T1000 (cell line): Measurements from ENCODE around the gene MACROH2A1.

Experiments
- DNase-seq: peaks from one replicate; lab custom pipeline; 2025; ENCODE audit warnings: mixed read lengths; lab: John Stamatoyannopoulos, UW

Gene MACROH2A1

GRCh38 chr5:135435467-135436330, 36.7 kb upstream of the MACROH2A1 start:
- DNase-seq: no peak

DNA sequence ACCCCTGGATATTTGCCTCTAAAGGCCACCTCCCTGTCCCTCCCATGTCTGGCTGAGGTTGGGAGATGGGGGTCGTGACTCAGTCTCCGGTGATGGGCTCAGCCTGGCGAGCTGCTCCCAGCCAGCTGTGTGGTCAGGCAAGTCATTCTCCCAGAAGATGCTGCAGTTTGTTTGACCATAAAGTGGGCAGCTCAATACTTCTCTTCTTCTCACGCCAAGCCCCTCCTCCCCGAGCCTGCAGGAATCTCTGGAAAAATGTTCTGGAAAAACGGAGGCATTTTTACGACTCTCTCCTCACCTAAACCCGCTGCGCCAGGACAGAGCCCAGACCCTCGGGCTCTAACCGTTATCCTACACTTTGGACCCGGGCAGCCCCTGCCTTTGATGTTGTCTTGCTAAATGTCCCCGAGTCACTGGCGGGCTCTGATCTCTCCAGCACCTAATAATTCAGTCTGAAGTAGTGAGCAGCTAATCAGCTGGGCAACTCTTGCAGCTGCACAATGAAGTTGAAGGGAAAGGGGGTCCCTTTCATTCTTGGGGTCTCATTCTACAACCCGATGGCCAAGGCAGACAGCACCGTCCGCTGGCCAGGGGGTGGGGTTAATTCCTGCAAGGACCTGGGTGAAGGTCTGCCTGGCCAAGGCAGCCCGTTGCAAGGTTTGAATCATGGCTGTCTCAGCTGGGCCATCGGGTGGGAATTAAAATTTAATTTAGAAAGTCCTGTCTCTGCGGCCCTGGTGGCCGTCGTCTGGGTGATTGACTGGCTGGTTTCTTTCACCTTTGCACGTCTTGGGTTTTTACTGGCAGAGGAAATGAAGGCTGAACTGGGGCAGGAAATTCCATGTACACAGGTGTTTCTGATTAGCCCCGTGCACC, 35.8 kb upstream of the MACROH2A1 start:
- DNase-seq: no peak

DNA sequence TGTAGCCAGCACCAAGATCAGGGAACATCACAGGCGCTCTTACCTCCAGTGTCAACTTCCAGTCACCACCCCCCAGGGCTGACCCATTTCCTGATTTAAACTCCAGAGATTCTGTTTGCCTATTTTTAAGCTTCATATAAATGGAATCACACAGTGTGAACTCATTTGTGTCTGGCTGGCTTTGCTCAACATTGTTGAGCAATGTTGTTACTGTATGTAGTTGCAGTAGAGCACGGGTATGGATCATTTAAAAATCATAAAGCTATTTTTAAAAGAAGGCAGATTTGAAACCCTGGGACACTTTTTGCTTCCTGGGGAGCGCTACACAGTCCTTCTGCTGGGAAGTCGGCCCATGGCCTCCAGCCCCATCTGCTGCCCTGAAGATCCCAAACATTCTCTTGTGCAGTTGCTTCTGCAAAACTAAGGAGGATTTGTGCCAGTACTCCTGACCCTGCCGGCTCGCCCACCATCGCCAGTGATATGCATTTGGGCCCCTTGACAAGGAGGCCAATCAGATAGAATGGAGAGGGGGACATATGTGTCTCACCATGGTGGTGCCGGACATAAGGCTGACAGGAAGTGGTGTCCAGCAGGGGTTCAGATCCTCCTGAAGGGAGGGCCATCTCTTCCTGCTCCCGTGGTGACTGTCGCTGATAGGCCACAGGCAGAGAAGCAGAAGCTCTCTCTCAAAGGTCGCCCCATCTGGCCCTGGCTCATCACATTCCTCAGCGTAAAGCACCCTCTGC, 34.8 kb upstream of the MACROH2A1 start:
- no peak for DNase-seq

DNA sequence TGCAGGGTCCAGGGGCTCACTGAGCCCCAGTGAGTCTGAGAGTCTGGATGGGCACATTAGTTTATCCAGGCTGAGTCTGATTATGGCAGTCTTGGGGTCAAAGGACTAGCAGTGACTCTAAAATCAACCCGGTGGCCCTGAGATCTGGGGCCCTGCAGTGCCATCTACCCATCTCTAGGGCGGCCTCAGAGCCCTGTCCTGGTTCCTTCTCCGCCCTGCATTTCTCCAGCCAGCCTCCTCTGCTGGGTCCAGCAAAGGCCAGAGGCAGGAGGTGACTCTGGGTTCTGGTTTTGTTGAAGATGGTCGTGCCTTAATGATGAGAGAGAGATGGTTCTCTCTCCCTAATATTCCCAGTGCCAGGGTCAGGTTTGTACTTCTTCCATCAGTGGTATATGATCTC, 33.1 kb upstream of the MACROH2A1 start:
- no peak for DNase-seq

- DNase-seq: no peak
These were observed 31.1 kb upstream of the MACROH2A1 start for GRCh38 chr5:135430135-135430437.

DNA sequence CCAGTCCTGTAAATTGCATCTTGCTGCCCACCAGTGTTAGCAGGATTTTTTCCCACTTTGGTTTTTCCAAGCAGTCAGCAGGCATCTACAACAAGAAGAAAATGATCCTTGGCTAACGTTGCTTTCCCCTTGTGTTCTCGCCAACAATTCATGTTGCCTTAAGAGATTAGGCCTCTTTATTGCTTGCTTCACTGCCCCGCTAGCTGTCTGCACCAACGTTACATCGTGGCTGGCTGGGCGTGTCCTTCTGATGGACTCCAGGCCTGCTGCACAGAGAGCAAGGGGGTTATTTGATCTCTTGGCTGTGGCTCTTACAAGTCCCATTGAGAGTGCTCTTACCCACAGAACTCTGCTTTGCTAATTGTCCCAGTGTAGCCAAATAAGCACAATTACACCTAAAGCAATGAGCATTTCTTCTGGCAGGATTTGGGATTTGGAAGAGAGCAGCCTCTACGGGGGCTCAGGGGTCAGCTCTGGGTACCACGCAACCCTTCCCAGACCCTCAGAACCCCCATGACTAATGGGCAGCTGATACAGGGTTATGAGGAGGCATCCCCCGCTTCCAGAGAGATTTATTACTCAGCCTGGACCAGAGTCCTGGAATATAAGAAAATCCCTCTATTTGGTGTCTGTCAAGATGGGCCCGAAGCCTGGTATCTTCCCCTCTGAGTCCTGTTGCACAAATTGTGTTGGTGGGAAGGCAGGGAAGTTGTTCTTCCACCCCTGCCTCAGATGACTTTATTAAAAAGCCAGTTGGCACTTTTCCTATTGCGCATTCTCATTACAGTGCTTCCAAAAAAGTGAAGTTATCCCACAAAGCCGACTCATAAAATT, 30.5 kb upstream of the MACROH2A1 start:
- no peak for DNase-seq

DNA sequence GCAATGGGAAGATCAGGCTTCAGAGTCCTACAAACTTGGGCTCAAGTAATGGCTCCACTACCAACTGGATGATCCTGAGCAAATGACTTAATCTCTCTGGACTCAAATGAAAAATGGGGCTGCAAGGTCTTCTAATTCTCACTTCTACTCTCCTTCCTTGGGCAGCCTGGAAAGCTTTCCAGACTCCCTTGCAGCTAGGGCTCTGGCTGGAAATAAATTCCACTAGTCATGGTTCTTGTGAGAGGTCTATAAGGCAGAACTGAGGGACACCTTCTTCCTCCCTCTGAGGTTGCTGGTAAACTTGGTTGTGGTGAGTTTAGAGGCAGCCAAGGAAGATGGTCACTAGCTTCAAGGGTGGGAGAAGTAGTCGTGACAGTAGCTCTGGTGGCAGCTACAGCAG, 29.6 kb upstream of the MACROH2A1 start:
- DNase-seq: no peak

DNA sequence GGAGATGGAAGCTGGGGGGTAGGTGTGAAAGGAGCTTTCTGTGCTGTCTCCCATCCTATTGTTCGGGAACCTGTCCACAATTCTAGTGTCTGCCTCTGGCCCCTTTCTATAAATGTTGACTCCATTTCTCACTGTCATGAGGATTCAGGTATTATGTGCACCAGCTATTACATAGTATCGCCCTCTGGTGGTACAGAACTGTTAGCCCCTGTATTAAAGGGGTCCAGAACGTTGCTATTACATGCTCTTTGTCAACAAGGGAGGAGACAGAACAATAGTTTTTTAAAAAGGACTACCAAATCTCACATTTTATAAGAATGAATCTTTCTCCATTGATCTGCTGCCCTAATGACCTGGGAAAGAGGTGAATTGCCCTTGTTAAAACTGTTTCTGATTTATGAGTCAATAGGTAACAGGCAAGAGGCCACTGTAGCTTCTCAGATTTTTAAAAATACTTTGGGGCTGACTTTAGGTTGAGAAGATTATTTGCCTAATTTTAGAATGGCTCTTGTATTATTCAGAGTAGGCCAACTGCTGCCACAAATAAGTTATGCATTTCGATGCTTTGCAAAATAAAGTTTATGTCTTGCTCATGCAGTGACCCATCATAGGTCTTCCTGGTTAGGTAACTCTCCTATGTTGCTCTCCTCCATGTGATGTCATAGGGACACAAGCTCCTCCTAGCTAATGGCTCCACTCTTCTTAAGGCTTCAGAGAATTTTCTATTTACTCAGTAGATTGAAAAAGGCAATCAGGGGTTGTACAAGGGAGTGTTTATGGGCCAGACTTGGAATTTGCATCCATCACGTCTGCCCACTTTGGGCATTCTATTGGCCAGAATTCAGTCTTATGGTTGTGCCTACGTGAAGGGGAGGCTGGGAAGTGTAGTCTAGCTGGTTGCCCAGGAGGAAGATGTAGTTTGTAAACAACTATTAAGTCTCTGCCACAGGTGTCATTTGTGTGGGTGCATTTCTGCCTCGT, 27.4 kb upstream of the MACROH2A1 start:
- DNase-seq: no peak

- DNase-seq: no peak
These were observed 26.6 kb upstream of the MACROH2A1 start for GRCh38 chr5:135425641-135426040.

GRCh38 chr5:135423846-135424168, 24.8 kb upstream of the MACROH2A1 start:
- no peak for DNase-seq

DNA sequence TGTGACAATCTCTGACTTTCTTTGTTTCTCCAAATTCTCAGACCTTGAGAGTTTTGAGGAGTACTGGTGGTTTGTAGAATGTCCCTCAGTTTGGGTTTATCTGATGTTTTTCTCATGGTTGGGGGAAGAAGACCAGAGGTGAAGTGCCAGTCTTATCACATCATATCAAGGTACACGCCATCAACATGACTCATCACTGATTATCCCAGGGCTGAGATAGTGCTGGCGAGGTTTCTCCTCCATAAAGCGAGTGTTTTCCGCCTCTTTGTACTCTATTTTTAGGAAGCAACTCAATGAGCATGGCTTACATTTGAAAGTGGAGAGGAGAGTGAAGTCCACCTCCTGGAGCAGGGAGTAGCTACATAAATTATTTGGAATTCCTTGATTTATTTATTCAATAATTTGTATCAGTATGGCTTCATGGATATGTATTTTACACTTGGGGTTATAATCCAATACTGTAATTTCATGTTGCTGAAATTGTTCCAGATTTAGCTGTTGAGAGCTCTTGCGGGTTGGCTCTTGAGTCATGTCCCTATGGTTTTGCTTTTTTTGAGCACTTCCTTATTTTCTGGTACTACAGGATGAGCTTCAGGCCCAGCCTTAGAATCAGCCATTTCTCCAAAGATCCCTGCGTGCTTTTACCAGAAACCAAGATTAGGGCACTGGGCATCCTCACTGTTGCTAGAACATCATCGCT, 24.3 kb upstream of the MACROH2A1 start:
- no peak for DNase-seq

GRCh38 chr5:135422419-135422818, 23.4 kb upstream of the MACROH2A1 start:
- DNase-seq: no peak

- no peak for DNase-seq
These were observed 18.1 kb upstream of the MACROH2A1 start for GRCh38 chr5:135417083-135417482.

DNA sequence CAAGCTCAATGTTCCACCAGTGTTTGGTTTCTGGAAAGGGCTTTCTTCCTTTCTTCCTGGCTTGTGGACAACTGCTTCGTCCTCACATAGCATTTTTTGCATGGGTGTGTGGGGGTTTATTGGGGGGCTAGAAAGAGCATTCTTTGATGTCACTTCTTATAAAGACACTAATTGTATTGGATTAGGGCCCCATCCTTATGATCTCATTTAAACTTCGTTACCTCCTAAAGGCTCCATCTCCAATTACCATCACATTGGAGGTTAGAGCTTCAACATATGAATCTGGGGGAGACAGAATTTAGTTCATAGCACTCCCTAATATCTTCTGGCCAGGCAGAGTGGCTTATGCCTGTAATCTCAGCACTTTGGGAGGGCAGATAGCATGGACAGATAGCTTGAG, 6.1 kb upstream of the MACROH2A1 start:
- no peak for DNase-seq

GRCh38 chr5:135402031-135402430, 3.0 kb upstream of the MACROH2A1 start:
- no peak for DNase-seq

- DNase-seq: no peak
These were observed 1.8 kb upstream of the MACROH2A1 start for GRCh38 chr5:135400866-135401265.

GRCh38 chr5:135399794-135400542, 937 bp upstream of the MACROH2A1 start:
- no peak for DNase-seq

- DNase-seq: no peak
These were observed 724 bp downstream of the MACROH2A1 start for GRCh38 chr5:135398160-135398854.

GRCh38 chr5:135397084-135397483, 1.9 kb downstream of the MACROH2A1 start:
- DNase-seq: no peak
